NCI-H1930 (cell line): ENCODE measurements around the gene GDE1.

Experiments used
- DNase-seq, 2 experiments: peaks; one replicate each; lab custom pipeline; 2025; lab: John Stamatoyannopoulos, UW

Gene GDE1

DNA sequence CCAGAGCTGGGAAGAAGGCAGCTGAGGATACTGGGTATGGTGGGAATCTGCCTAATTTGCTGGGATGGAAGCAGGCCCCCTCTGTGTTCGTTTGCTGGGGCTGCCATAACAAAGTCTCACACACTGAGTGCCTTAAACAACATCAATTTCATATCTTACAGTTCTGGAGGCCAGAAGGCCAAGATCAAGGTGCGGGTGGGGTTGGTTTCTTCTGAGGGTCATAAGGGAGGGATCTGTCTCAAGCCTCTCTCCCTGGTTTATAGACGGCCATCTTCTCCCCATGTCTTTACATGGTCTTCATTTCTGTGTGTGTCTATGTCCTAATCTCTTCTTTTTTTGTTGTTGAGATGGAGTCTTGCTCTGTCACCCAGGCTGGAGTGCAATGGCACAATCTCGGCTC lies 35.8 kb downstream of the GDE1 start:
- DNase-seq = no peak

DNA sequence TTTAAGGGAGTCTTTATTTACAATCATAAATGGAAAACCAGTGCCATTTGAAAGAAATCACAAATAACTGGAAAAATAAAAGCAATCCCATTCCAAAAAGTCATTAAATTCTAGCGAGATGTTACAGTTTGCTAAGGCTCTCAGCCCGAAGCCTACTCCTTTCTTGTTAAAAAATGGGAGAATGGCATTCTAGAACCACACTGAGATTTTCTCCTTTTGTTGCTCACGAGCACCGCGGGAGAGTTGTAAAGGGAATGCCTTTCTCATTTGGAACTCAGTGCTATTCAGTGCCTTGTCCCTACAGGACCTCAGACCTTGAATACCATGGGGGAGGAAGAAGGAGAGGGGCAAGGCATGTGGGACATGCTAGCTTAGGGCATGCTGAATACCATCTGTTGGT lies 36.3 kb downstream of the GDE1 start:
- DNase-seq = no peak

DNA sequence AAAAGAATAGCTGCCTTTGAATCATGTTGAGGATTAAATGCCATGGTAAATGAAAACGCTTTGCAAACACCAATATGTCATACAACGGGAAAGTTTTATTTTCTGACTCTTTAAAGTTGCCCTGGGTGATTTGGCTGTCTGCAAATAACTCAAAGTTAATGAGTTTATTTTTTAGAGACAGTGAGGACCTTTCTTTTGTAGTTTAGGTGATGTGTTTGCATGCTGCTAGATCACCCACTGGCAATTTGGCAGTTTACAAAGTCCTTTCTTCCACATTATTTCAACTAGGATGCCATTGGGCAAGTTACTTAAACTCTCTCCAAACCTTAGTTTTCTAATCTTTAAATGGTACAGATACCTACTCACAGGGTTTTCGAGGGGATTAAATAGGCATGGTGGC lies 37.8 kb downstream of the GDE1 start:
- DNase-seq = no peak

DNA sequence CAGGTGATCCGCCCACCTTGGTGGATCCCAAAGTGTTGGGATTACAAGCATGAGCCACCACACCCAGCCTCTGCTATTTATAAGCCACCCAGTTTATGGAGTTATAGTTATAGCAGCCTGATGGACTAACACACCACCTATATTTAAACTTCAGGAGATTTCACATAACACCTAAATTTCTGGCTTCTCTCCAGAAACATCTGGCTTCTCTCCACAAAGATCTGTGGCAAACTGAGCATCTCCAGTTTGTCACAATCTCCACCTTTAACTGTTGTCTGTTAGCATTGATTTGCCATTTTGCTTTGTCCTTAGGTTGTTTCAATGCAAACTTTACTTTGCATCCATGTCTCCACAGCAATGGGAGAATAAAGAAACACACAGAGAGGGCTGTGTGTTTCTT lies 39.6 kb downstream of the GDE1 start:
- DNase-seq = no peak

DNA sequence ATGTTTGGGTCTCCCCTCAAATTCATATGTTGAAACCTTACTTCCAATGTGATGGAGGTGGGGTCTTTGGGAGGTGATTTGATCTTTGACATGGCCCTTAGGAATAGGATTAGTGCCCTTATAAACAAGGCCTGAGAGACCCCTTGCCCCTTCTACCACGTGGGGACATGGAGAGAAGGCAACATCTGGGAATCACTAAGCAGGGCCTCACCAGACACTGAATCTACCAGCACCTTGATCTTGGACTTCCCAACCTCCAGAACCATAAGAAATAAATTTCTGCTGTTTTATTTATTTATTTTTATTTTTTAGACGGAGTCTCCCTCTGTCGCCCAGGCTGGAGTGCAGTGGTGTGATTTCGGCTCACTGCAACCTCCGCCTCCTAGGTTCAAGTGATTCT lies 40.1 kb downstream of the GDE1 start:
- DNase-seq = no peak

DNA sequence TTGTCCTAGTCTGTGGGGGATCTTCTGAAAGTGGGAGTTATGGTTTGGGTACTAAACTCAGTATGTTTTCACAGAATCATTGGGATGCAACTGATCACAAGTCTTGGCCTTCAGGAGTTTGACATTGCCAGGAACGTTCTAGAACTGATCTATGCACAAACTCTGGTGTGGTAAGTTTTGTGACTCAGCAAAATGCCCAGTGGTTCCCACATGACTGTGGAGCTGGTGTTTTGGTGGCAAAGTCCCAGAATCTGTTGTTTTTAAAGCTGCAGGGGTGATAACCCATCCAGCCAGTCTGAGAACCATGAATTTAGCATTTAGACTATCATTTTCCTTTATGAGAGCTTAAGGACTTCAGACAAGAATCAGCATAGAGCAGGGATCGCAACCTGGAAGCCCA lies 40.6 kb downstream of the GDE1 start:
- no peak for DNase-seq

DNA sequence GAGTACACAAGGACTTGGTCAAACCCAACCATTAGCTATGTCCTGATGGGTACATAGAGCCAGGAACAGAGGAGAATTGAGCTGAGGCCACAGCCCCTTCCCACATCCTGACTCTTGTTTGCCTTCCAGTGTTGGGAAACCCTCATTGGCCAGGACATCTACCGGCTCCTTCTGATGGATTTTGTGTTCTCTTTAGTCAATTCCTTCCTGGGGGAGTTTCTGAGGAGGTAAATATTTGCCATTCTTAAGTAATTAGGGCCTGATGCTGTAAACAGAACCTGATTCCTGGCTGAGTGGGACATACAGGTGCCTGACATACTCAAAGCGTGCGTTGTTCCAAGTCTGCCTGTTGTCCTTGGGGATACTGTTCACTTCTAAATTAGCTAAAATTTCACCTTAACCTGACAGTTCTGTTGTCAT lies 42.6 kb downstream of the GDE1 start:
- DNase-seq = no peak

DNA sequence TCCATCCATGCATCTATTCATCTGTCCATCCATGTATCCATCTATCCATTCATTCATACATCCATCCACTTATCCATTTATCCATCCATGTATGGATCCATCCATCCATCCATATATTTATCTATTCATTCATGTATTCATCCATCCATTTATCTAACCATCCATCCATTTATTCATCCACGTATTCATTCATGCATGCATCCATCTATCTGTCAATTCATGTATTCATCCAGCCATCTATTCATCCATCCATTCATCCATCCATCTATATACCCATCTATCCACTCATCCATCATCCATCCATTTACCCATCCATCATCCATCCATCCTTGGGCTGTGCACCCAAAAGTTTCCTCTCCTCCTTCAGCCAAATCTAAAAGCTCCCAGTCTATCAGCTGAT lies 43.4 kb downstream of the GDE1 start:
- DNase-seq = no peak

DNA sequence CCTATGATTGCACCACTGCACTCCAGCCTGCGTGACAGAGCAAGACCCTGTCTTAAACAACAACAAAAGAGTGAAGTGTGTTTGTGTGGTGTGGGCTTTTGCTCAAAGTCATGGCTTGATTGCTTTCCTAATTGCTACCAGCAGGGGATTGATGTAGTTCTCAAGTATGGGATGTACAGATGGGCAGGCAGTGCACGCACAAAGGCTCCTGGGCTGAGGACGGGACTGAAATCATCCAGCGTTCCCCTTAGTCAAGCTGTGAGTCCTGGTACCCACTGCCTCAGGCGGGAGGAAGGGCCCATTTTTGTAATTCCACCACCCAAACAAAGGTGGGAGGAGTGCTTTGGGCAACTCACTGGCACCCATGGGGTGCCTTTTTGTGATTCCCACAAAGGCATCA lies 47.3 kb downstream of the GDE1 start:
- DNase-seq = no peak

DNA sequence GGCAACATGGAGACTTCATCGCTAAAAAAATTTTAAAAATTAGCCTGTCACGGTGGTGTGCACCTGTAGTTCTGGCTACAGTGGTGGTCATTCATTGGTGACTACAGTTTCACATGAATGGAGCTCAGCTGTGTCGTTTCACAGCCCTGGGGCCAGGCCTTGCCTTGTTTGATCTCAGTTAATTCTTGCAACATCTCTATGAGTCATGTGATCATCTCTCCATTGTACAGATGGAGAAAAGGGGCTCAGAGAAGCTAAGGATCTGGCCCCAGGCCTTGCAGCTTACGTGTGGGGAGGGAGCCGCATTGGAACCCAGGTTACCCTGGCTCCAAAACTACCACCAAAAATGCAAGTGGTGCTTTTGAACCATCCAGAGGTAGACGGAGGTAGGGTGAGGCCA lies 49.4 kb downstream of the GDE1 start:
- no peak for DNase-seq

DNA sequence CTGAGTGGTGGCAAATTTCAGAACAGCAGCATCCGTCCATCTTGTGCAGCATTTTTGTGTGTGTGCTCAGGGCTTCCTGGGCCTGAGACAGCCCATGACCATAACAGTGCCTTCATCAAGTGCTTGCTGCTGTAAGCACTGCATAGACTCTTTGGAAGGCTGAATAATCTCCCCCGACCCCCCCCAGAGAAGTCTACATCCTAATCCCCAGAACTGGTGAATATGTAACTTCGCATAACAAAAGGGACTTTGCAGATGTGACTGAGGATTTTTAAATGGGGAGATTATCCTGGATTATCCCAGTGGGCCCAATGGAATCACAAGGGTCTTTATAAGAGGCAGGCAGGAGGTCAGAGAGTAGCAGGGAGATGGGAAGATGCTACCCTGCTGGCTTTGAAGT lies 53.6 kb downstream of the GDE1 start:
- no peak for DNase-seq

DNA sequence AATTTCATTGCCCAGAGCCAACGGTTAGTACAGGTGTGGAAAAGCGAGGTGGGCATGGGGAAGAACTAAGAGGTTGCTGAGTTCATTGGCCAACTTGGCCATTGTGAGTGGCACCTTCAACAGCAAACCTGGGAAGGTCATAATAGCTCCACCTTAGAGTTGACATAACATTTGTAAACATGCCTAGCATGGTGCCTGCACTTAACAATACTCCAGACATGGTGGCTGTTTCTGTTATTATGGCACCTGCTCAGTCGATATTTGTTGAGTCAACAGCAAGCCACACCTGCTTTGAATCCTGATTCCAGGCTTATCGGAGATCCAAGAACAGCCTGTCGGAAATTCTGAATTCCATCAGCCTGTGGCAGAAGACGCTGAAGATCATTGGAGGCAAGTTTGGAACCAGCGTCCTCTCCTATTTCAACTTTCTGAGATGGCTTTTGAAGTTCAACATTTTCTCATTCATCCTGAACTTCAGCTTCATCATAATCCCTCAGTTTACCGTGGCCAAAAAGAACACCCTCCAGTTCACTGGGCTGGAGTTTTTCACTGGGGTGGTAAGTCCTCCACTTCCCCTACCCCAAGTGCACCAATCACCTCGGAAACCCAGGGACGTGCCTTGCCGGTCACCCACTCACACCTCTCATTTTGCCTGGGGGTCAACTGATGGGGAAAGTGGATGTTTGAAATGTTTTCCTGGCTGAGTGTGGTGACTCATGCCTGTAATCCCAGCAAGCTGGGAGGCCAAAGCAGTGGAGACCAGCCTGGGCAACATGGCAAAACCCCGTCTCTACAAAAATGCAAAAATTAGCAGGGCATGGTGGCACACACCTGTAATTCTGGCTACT lies 58.2 kb downstream of the GDE1 start:
- peak; percentile 87 to 90 for DNase-seq

DNA sequence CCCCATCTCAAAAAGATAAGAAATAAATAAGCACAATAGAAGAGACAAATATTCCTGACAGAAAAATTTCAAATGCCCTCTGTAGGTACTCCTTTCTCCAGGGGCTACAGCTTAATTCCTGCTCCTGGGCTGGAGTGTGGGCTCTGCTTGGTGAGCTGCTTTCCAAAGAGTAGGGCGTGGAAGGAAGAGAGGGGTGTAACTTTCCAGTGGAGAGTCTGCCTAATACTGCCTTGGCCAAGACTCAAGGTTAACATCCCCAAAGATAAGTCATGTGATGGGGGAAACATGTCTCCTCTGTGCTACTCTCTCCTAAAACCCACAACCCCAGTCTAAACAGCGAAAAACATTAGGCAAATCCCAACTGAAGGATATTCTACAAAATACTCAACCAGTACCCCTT lies 61.5 kb downstream of the GDE1 start:
- DNase-seq = no peak

DNA sequence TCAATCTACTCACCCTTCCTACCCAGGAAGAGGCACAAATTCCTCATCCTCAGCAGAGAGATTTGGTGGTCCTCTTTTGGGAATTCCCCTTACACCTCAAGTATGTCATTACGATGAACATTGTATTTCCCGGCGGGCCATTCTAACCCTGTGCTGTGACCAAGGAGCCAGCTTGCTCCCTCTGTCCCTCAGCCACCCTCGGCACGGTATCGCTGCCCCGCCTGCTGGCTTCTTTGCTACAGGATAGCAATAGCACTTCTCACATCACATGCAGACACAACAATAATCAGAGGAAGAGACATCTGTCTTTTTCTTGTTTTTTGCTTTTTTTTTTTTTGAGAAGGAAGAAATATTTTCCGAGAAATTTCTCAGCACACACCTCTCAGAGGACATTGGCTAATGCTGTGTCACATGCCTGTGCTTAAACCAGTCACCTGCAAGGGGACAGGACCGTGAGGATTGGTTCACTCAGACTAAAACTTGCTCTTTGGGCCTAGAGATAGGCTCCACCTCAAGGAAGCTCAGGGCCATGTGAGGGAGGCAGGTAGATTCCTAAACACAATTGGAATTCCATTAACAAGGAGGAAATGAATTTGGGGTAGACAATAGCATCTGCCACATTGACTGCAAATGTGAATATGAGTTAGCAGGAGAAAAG lies 63.0 kb downstream of the GDE1 start:
- no peak for DNase-seq
